GM19395 (cell line): ENCODE results near the gene ZNF765.
"Not testable (repeated sequence)": the region's sequence is repeated elsewhere in the genome, so short reads cannot be mapped to it uniquely, and the experiment has no call there.

ENCODE experiments used
- ATAC-seq: cut with Tn5 transposase; IDR thresholded peaks from one replicate; pipeline ENCODE4 v1.9.1; 2021; ENCODE audit warnings: mild to moderate bottlenecking, moderate library complexity; ENCODE audit not compliant: unreplicated experiment

ZNF765 gene

DNA sequence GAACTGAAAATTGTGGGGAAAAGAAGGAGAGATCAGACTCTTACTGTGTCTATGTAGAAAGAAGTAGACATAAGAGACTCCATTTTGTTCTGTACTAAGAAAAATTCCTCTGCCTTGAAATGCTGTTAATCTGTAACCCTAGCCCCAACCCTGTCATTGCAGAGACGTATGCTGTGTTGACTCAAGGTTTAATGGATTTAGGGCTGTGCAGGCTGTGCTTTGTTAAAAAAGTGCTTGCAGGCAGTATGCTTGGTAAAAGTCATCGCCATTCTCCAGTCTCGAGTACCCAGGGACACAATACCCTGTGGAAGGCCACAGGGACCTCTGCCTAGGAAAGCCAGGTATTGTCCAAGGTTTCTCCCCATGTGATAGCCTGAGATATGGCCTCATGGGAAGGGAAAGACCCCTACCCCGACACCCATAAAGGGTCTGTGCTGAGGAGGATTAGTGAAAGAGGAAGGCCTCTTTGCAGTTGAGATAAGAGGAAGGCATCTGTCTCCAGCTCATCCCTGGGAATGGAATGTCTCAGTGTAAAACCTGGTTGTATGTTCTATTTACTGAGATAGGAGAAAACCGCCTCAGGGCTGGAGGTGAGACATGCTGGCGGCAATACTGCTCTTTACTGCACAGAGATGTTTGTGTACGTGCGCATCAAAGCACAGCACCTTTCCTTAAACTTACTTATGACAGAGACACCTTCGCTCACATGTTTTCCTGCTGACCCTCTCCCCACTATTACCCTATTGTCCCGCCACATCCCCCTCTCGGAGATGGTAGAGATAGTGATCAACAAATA lies 25.8 kb downstream of the ZNF765 start:
- not testable (repeated sequence) for ATAC-seq

DNA sequence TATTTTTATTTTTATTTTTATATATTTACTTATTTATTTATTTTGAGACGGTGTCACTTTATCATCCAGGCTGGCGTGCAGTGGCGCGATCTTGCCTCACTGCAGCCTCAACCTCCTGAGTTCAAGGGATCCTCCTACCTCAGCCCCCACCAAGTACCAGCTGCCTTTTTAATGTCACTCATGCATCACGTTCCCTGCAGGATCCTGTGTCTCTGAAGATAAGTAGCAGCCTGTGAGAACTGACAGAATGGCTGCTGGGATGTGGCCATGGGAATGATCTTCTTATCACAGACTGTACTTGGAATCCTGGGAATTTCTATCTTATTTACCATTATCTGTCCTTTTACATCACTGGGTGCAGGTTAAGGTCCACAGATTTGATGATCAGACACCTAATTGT lies 27.6 kb downstream of the ZNF765 start:
- ATAC-seq = no peak

DNA sequence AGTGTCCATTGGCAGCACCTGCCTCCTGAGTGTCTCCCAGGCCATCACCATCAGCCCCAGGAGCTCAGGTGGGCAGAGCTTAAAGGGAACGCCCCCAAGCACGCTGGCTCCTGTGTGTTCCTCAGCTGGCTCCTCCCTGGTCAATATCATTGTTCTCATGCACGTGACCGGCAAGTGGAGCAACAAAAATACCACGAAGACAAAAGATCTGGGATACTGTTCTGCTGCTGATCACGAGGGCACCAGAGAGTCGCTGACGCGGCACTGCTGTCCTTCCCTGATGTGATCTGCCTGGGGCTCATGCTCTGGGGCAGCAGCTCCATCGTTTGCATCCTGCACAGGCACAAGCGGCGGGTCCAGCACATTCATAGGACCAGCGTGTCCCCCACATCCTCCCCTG lies 28.1 kb downstream of the ZNF765 start:
- ATAC-seq = not testable (repeated sequence)

DNA sequence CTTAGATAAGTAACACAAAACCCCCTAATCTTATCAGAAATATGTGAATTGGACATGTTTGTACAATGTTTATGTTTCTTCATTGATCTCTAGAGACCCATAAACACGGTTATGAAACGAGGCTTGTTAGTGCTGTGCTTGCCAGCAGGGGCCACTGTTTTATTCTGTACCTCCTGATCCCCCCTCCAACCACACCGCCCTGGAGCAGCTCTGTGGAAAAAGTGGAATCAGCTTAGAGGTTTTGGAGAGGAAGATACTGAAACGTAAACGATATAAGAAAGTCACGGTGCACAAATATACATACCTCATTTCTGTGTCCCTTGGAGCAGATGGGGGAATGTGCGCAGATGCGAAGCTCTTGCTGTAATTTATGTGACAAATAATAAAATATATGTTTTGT lies 28.7 kb downstream of the ZNF765 start:
- not testable (repeated sequence) for ATAC-seq

DNA sequence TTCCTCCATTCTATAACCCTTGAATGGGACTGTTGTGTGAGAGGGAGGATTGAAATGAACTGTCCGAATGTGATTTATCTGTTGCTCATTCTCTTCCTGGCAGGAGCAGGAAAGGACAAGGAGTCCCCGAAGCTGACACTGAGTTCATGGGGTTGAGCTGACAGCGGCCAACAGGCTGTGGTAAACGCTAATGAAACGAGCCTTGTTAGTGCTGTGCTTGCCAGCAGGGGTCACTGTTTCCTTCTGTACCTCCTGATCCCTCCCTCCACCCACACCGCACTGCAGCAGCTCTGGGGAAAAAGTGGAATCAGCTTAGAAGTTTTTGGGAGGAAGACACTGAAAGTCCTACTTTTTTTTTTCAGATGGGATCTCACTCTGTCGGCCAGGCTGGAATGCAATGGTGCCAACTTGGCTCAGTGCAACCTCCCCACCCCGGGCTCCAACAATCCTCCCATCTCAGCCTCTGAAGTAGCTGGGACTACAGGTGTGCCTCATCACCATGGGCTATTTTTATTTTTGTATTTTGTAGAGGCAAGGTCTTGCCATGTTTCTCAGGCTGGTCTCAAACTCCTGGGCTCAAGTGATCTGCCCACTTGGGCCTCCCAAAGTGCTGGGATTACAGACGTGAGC lies 30.1 kb downstream of the ZNF765 start:
- ATAC-seq = no peak

DNA sequence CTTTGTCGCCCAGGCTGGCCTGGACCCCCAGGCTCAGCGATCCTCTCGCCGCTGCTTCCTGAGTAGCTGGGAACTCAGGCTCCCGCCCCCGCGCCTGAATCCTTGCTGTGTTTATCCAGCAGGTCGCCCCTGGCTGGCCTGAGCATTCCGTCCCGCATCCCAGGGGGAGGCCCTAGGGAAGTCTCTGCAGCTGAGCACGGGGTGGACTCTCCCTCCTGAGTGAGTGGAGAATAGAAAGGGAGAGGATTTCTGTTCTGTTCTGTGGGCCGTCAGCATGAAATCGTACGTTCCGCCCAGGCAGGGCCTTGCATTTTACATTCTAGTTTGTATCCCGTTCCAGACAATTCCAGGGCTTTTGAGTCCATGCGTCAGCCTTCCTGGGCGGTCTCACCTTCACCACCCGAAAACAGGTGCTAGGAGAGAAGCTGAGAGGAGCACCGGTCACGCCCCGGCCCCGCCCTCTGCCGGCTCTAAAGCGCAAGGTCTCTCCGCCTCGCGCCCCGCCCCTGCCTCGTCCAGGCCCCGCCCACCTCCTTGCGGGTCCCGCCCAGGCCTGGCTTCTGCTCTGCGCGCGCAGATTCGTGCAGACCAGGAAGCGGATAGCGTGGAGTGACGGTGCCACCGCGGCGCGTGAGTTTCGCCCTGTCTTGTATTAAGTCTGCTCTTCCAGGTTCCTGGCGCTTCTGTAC lies 36.6 kb downstream of the ZNF765 start, which contains the start of gene ZNF761:
Gene ZNF761 (plus strand): TSS at position 586 of the 689 bp plus-strand sequence. CDS start 15,285 bp downstream, outside the sequence.
- peak; percentile 93 for ATAC-seq

DNA sequence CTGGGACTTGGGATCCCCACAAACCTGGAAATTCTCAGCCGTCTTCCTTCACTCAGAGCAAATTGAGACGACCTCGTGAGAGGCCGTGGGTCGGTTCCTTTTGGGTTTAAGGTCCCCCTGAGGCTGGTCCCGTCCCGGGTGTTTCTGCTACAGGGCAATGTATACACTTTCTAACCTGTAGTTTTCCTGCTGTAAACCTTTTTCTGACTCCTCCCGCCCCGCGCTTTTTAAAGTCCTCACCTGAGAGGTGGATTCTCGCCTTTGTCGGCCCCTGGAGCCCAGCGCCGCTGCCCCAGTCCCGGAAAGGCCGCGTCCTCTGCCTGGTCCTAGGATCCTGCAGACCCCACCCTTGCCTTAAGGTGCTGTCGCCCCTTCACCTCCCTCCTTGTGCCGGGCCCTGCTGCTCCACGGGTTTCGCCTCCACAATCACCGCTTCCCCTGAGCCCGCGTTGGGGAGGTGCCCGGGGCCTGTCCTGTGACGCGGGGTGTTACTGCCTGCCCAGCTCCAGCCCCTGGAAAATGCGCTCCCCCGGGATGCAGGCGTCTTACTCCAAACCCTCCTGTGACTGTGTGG lies 37.2 kb downstream of the ZNF765 start:
- ATAC-seq = peak; percentile 32

DNA sequence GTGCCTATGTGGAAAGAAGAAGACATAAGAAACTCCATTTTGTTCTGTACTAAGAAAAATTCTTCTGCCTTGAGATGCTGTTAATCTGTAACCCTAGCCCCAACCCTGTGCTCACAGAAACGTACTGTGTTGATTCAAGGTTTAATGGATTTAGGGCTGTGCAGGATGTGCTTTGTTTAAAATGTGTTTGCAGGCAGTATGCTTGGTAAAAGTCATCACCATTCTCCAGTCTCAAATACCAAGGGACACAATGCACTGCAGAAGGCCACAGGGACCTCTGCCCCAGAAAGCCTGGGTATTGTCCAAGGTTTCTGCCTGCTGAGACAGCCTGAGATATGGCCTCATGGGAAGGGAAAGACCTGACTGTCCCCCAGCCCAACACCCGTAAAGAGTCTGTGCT lies 48.9 kb downstream of the ZNF765 start:
- not testable (repeated sequence) for ATAC-seq

DNA sequence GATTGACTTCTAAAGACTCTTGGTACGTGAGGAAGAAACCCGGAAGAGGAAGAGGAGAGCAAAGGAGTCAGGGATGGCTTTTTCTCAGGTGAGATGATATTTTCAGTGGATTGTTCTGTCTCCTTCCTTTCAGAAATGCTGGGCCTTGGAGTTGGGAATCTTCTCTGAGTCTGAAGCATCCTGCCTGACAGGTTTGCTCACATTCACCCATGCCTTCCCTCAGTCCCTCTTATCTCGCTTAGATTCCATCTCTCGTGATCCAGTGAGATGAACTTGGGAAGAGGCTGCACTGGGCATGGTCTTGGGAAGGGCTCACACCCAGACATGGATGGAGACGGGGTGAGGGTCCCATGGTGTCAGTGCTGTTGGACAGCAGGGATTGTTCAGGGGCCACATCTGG lies 52.2 kb downstream of the ZNF765 start:
- ATAC-seq = not testable (repeated sequence)

DNA sequence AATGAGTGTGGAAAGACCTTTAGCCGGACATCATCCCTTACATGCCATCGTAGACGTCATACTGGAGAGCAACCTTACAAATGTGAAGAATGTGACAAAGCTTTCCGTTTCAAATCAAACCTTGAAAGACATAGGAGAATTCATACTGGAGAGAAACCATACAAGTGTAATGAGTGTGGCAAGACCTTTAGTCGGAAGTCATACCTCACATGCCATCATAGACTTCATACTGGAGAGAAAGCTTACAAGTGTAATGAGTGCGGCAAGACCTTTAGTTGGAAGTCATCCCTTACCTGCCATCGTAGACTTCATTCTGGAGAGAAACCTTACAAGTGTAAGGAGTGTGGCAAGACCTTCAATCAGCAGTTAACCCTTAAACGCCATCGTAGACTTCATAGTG lies 60.9 kb downstream of the ZNF765 start:
- no peak for ATAC-seq

DNA sequence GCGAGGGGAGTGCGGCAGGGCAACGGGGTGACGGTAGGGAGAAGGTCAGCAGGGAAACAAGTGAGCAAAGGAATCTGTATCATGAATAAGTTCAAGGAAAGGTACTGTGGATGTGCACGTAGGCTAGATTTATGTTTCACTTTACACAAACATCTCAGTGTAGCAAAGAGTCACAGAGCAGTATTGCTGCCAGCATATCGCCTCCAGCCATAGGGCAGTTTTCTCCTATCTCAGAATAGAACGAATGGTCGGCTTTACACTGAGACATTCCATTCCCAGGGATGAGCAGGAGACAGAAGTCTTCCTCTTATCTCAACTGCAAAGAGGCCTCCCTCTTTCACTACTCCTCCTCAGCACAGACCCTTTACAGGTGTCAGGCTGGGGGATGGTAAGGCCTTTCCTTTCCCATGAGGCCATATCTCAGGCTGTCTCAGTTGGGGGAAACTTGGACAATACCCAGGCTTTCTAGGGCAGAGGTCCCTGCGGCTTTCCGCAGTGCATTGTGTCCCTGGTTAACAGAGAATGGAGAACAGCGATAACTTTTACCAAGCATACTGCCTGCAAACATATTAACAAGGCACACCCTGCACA lies 65.3 kb downstream of the ZNF765 start:
- not testable (repeated sequence) for ATAC-seq

DNA sequence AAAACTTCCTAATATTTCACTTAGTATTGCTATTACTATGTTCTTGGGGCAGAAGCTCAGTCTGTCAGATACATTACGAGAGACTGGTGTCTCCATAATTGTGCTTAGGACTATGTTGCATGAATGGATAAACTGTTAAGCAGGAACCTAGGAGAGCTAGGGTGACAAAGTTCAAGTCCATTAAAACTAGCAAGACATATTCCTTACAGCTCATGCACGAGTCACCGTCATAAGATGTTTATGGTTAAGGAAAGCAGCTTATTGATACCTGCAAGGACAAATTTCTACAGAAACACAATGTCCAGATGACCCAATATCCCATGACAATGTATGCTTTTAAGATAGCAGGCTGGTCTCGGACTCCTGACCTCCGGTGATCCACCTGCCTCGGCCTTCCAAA lies 66.9 kb downstream of the ZNF765 start:
- no peak for ATAC-seq

DNA sequence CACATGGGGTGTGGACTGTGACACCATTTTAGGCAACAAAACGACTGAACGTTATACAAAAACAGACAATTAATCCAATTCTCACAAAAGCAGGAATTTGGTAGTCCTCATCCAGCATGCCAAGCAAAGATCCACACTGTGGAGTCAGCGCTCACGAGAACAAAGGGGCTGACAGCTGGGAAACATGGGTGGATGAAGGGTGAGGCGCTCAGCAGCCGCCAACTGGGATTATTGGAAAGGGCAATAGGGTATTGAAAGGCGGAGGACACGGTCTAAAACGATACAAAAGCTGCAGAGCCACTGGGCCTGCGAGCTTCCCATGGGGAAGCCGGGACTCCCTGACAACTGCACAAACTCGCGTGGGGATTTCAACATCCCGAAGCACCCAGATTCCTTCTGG lies 67.9 kb downstream of the ZNF765 start:
- no peak for ATAC-seq

DNA sequence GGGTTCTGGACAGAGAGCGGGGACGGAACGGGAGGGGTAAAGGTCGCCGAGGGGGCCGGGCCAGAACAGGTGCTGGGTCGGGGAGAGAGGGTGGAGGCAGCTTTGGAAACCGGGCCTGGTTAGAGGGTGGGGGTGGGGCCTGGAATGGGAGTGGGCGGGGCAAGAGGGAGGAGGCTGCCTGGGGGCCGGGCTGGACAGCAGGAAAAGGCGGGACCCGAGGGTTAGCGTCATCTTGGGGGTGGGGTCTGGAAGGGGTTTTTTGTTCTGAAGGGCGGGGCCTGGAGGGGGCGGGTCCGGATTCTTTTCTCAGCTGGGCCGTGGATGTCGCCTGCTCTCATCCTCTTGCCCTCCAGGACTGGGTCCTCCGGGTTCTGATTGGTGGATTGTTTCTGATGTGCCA lies 68.3 kb downstream of the ZNF765 start:
- ATAC-seq = no peak

DNA sequence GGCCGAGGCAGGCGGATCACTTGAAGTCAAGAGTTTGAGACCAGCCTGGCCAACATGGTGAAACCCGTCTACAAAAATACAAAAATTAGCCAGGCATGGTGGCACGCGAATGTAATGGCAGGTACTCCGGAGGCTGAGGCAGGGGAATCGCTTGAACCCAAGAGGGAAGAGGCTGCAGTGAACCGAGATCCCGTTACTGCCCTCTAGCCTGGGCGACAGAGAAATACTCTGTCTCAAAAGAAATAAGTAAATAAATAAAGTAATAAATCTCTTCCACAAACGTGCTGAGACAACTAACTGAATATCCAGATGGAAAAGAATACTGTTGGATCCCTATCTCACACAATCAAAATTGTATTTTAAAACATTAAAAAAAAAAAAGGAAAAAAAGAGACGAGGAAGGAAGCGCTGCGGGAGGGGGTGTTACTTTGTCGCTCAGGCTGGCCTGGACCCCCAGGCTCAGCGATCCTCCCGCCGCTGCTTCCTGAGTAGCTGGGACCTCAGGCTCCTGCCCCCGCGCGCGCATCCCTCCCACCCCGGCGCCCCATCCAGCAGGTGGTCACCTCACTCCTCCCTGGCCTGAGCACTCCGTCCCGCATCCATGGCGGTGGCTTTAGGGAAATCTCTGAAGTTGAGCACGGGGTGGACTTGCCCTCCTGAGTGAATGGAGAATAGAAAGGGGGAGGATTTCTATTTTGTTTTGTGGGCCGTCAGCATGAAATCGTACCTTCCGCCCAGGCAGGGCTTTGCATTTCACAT lies 72.0 kb downstream of the ZNF765 start:
- ATAC-seq = peak; percentile 36

DNA sequence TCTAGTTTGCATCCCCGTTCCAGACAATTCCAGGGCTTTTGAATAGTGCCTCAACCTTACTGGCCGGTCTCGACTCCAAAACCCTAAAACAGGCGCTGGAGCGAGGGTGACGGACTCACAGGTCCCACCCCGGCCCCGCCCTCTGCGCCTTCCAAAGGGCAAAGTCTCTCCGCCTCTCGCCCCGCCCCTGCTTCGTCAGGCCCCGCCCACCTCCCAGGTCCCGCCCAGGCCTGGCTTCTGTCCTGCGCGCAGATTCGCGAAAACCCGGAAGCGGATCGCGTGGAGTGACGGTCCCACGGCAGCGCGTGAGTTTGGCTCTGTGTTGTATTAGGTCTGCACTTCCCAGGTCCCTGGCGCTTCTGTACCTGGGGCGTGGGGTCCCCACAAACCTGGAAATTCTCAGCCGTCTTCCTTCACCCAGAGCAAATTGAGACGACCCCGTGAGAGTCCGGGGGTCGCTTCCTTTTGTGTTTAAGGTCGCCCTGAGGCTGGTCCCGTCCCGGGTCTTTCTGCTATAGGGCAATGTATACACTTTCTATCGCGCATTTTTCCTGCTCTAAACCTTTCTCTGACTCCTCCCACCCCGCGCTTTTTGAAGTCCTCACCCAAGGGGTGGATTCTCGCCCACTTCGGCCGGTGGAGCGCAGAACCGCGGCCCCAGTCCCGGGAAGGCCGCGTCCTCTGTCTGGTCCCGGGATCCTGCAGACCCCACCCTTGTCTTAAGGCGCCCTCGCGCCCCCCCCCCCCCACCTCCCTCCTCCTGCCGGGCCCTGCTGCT lies 72.7 kb downstream of the ZNF765 start, which contains the start of gene ZNF813:
Gene ZNF813 (plus strand): TSS at position 249 of the 778 bp plus-strand sequence. CDS start 16,090 bp downstream, outside the sequence.
- peak; percentile 89 for ATAC-seq

DNA sequence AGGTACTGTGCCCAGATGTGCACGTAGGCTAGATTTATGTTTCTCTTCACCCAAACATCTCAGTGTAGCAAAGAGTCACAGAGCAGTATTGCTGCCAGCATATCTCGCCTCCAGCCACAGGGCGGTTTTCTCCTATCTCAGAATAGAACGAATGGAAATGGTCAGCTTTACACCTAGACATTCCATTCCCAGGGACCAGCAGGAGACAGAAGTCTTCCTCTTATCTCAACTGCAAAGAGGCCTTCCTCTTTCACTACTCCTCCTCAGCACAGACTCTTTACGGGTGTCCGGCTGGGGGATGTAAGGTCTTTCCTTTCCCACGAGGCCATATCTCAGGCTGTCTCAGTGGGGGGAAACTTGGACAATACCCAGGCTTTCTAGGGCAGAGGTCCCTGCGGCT lies 73.7 kb downstream of the ZNF765 start:
- ATAC-seq = not testable (repeated sequence)

DNA sequence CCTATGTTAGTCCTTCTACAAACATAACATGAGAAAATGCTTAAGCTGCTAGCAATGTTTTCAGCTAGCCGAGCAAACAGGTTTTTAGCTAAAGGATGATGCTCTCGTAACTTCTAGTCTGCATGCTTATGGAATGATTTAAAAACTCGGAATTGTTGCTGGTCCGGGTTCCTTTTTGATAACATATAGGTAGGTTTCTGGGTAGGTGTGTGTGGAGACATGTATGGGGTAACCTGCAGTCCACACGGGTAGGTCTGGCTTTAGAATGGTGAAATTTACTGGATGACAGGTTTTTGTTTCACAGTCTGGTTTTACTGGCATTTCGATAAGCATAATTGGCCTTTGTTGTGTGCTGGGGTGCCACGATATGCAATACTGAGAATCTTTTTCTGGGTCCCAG lies 77.0 kb downstream of the ZNF765 start:
- no peak for ATAC-seq

DNA sequence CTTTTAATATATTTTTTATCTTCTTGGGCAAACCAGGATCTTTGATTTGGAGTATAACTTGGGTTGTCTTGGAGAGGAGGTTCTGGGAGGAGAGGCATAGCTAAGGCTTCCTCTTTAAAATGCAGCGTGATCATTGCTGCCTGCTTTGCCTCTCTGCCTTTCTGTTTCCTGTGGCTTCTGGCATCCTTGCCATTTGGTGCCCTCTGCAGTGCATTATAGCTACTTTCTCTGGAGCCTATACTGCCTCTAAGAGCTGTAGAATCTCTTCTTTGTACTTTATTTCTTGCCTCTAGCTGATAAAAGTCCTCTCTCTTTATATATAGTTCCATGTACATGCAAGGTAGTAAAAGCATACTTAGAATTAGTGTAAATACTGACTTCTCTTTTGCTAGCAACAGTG lies 79.9 kb downstream of the ZNF765 start:
- not testable (repeated sequence) for ATAC-seq
